GM19239 (cell line): Measurements from ENCODE around the gene PXN.
"Not testable (repeated sequence)": the region's sequence is repeated elsewhere in the genome, so short reads cannot be mapped to it uniquely, and the experiment has no call there.

Experiments
- DNase-seq: peaks from one replicate; pipeline ENCODE4 v3.0.0; 2011; ENCODE audit warnings: low spot score; ENCODE audit not compliant: insufficient read length
- FAIRE-seq: peaks from 2 replicates; lab custom pipeline; 2011; peaks lifted over from hg19 to GRCh38; lab: Jason Lieb, UNC

Gene PXN

DNA sequence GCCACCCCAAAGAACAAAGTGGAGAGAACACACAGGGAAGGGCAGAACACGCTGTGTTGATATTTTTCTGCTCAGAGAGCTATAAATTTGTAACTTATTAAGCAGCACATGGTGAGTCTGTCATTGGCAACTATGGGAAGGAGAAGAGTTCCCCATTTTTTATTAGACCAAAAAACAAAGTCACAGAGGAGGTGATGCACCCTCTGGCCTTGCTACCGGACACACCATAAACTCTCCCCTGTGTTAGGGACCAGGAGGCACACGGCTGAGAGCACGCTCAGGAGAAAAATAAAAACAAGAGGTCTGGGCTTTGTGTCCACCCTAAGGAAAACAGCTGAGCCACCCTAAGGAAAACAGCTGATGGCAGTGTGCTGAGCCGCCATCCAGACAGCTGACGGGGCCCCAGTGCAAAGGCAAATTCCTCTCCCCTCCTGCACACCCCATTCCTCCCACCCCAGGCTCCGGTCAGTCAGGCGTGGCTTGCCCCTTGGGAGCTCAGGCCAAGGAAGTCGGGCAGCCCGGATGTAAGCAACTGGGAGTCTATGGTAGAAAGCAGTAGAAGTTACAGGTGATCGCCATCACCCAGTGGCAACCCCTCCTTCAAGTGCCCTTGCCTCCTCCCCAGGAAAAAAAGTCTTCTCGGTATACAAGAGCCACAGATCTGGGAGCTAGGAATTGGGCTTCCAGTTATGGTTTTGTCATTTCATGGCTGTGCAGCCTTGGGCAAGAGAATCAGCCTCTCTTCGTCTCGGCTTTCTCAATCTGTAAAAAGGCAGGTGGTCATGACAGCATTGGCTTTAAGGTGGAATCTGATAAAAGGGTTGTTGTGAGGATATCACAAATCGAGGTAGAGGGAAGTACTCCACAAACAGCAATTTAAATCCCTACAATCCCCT, 2.4 kb downstream of the PXN start:
- no peak for DNase-seq
- FAIRE-seq = no peak

DNA sequence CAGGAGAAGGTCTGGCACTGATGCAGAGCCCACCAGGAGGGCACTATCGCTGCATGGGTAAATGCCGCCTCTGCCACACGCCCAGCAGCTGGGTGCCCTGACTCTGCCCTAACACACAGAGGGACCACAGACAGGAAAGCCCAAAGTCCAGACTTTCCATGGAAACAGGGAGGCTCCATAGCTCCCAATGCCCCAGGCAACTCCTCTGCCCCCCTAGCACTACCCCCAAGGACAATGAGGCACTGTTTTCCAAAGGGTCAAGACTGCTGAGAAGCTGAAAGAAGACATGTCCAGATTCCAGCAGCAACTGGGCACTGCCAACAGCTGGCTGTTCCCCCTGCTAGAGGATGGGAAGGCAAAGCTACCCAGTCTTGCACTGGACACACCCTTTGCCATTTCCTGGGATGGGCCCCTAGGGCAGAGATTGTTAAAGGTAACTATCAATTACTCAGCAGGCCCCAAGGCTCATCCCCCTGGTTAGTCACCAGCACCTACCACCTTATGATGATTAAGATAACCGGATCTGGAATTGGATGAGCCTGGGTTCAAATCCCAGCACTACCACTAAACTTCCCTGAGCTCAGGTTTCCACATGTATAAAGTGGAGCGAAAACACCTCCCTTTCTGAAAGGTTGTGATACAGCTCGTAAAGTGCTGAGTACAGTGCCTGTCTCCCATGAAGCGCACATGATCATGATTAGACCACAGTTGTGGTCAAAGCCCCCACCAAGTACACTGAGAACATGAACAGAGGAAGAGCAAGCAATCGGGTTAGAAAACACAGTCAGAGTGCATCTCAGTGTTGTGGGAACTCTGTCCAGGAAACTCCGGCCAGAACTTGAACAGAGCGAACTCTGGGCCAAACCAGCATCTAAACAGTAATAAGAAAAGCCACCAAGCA, 3.3 kb downstream of the PXN start:
- DNase-seq = no peak
- FAIRE-seq = peak; percentile 21

DNA sequence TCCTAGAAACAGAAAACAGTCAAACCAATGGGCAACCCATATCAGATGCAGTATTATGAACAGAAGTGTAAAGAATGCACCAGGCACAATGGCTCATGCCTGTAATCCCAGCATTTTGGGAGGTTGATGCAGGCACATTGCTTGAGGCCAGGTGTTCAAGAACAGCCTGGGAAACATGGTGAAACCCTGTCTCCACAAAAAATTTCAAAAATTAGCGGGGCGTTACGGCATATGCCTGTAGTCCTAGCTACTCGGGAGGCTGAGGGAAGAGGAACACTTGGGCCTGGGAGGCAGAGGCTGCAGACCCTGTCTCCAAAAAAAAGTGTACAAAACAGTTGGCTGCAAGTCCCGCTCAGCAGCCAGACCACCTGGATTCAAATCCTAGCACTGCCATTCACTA, 4.9 kb downstream of the PXN start:
- no peak for DNase-seq
- FAIRE-seq = no peak

DNA sequence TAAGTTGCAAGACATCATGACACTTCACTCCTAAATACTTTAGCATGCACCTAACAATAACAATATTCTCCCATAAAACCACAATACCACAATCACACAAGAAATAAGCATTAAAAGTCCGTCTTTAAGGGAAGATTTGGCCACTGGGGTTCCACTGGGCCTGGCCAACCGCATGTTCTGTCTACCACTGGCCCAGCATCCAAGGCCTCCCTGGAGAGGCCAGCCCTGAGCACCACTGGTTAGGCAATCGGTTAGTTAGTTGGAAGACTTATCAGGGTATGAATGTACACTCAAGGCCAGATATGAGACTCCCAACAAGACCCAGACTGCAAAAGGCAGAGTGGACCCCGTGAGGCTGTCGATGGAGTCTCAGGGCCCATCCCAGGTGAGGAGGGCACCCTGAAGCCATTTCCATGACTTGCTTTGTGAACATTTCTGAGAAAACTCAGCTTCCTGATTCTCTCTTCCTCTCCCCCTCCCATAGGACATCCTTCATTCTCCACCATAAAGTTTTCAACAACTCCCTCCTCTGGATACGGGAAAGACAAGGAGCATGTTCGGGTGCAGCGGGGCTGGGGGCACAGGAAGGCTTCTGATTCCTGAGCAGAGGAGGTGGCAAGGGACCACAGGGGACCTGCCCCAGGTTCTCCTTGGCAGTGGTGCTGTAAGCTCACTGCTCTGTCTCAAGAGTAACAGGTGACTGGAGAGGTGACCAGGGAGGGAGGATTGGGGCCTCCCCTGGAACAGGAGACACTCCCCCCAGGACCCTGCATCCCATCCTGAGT, 5.9 kb downstream of the PXN start:
- no peak for DNase-seq
- FAIRE-seq = no peak

DNA sequence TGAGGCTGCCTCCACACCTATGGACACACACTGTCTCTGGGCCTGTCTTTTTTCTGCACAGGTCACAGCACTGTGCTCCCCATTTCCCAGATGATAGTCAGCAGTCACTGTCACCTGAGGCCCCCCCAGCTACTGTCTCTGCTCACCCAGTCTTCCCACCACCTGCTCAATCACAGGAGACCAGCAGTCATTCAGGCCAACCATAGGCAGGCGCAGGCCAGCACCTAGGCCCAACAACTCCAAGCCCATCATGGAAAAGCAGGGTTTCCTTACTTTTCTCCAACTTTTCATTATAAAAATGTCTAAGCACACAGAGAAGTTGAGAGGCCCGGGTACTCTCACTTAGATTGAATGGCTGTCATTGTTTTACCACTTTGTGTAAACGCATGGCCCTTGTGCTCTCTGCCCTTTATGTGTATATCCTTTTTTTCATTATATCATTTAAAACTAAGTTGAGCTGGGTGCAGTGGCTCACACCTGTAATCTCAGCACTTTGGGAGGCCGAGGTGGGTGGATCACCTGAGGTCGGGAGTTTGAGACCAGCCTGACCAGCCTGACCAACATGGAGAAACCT, 7.1 kb downstream of the PXN start:
- DNase-seq (no peak), FAIRE-seq (no peak)

DNA sequence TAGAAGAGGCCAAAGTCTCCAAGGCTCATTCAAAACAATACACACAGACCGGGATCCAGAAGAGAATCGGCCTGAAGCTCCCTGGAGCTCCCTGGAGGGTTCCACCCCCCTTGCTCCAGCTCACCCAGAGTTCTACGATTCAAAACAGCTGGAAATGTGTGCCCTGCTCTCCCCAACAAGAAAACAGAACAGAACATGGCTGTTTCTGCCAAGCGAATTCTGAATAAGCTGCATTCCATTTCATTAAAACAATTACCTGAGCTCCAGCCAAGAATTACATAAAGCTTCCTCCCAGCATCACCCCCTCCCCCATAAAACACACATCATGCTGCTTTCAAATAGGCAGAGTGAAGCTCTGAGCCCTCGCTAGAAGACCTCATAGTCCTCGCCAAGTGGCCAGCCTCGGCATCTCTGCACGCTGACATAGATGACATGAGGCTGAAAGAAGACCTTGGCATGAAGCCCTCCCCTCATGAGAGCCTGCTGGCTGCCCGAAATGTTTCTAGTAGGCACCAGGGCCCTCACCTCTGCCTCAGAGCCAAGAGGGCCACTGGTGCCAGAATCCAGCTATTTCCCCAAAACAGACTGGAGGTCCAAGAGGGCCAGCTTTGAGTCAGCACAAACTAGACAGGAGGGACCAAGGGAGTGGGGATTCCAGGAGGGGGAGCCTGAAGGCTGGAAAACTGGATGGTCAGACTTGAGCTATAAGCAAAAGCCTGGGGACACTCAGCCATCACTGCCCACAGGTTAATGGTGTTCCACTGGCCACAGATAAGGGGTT, 8.3 kb downstream of the PXN start:
- DNase-seq (no peak), FAIRE-seq (no peak)

DNA sequence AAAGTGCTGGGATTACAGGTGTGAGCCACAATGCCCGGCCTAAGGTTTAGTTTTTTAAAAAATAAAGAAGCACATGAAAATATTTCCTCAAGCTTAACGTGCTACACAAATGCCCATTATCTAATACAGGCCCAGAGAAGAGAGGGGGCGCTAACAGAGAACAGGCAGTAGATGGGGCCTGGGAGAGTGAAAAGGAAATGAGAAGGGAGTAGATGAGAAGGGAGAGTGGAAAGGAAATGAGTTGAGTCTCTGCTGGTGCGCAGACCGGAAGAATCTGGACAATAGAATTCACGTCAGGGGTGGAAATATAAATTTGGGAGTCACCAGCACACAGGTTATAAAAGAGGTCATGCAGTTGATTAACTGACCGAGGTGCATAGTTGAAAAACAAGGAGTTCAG, 10.7 kb downstream of the PXN start:
- DNase-seq (no peak), FAIRE-seq (no peak)

DNA sequence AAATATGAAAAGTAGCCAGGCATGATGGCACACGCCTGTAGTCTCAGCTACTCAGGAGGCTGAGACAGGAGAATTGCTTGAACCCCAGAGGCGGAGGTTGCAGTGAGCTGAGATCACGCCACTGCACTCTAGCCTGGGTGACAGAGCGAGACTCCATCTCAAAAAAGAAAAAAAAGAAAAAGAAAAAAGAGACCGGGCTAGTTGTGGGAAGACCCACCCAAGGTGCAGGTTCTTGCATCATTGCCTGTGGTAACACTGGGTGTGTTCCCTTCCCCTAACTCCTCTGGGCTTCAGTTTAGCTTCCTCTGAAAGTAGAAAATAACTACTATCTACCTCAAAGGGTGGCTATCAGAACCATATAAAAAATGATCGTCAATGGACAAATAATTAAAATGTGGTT, 12.2 kb downstream of the PXN start:
- DNase-seq = not testable (repeated sequence)

DNA sequence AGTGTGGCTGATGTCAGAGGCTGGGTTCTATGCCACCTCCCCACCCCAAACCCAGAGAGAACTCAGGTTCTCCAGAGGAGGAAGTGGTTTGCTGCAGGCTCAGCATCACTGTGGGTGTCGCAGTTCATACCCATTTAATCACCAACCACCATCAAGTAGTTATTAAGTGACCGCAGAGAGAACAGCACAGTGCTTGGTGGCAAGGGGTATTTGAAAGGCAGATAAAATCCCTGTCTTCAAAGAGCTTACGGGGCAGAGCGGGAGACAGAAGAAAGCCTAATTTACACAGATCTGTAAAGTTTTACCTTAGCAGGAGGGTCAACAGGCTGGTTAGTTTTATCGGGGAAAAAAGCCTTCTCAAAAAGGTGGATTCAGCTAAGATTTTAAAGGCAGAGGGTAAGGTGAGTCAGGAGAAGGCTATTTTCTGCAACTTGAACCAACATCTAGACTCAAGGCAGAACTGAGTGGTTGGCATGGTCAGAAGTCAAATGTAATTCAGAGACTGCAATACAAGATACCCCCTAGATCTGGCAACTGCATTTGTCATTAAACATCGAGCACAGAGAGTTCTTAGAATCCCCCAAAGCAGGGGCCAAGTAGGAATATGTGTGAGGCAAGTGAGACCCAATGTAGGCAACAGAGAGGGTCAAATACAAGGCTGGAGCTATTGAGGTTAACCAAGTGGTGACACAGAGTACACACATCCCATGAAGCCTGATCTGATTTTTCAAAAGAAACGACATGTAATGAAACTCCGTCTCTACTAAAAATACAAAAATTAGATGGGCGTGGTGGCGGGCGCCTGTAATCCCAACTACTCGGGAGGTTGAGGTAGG, 13.2 kb downstream of the PXN start:
- no peak for DNase-seq

More for the DNA sequence above, 12.2 kb downstream of the PXN start:
- not testable (repeated sequence) for FAIRE-seq

DNA sequence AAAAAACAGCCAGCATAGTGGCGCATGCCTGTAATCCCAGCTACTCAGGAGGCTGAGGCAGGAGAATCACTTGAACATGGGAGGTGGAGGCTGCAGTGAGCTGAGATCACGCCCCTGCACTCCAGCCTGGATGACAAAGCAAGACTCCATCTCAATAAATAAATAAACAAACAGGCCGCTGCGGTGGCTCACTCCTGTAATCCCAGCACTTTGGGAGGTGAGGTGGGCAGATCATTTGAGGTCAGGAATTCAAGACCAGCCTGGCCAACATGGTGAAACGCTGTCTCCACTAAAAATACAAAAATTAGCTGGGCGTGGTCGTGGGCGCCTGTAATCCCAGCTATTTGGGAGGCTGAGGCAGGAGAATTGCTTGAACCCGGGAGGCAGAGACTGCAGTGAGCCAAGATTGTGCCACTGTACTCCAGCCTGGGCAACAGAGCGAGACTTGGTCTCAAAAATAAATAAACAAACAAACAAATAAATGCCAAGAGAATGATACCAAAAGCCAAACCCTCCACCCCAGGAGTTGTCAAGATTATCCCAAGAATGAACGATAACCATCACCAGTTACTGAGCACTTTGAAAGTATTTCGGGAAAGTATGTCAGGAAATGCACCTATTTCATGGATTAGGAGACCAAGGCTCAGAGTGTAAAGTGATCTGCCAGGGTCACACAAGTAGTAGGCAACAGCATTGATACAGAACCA, 14.0 kb downstream of the PXN start:
- FAIRE-seq, DNase-seq: not testable (repeated sequence)

More for the DNA sequence above, 13.2 kb downstream of the PXN start:
- no peak for FAIRE-seq

DNA sequence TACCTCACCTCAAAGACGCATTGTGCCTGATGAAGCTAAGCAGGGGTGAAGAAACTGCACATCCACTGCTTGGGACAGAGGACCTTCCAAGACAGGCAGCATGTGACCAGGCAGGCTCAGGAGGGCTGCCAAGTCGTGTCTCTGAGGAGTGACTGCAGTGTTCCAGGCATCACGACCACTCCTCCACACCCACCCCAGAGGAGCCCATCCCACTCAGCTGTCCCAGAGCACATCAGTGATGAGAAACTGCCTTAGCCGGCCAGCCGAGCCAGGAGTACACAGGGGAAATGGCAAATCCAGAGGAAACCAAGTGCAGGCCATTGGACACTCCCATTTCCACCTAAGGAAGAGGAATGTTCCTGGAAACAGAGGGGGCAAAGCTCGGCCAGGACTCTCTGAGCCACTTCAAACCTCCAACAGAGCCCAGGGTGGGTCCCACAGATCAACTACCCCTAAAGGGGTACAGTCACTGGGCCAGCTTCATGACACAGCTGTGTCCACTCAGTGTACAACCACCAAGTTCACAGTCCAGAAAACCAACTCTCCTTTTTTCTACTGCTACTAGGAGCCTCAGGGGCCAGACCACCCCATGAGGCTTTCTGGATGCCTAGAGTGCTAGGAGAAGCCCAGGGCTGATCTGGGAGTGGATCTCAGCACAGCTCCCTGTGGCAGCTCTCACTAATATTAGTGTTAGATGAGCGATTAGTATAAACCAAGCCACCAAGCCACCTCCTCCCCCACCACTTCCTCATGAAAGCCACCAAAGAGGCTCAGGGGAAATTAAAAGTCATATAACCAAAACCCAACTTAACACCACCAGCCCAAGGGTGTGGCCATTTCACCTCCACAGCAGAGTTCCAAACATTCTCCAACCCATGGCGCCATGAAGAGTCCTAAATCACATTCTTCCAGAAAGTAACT, 15.4 kb downstream of the PXN start:
- no peak for DNase-seq
- peak; percentile 70 for FAIRE-seq

DNA sequence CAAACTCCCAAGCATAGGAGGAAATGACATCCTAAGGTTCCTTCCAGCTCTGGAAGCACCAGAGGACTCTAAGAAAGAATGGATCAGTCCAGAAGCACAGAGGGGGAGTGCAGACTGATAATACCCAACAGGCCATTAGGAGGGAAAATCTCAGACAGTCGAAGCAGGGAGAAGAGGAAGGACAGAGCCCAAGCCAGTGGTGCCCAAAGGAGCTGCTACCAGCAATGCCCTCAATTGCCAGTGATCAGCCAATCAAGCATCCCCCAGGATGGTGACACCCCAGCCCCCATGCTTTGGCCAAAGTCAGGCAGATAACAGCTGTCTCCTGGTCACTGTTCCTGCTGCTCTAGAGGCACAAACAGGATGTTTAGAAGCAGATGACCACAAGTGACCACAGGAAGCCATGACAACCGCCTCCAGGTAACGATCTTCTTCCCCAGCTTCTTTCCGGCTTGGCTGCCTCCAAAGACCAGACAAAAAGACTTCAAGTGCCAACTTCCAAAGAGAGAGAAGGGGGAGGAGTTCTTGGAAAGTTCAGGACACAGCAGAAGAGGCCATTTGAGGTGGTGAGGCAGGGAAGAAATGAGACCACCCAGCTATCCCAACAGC, 16.2 kb downstream of the PXN start:
- FAIRE-seq = no peak

DNA sequence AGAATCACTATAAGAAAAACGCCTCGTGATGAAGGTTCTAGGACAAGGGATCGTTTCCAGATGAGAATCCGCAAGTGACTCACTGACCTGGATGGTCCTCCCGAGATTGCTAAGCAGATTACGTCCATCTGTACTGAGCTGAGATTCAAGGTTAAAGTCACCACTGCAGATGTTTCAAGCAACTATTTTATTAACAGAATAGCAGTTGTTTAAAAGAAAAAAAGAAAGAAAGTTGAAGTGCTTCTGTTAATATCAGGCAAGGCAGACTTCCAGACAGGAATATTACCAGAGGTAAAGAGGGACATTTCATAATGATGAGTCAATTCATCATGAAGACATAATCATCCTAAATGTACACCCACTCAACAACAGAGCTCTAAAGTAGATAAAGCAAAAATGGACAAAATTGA, 17.9 kb downstream of the PXN start:
- FAIRE-seq (no peak), DNase-seq (no peak)

More for the DNA sequence above, 16.2 kb downstream of the PXN start:
- DNase-seq = no peak

DNA sequence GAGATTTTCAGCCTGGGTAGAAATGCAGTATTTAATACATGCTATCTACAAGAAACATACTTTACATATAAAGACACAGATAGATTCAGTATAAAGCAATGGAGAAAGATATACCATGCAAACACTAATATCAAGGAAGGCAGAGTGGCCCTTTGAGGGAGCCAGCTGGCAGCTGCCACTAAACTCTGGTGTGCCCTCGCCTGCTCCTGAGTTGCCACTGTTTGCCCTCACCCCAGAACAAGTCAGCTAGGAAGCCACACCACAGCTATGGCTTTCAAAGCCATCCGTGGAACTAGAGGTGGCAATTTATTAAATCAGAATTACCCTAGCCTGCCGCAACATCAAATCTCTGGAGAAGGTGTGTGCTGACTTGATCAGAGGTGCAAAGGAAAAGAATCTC, 18.3 kb downstream of the PXN start:
- no peak for FAIRE-seq

DNA sequence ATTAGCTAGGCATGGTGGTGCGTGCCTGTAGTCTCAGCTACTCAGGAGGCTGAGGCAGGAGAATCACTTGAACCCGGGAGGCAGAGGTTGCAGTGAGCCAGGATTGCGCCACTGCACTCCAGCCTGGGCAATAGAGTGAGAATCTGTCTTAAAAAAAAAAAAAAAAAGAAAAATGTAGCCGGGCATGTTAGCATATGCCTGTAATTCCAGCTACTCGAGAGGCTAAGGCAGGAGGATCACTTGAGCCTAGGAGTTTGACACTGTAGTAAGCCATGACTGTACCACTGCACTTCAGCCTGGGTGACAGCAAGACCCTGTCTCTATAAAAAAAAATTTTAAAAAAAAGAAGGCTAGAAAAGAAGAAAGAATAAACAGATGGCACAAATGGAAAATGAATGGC, 18.8 kb downstream of the PXN start:
- not testable (repeated sequence) for DNase-seq, FAIRE-seq

More for the DNA sequence above, 18.3 kb downstream of the PXN start:
- DNase-seq = no peak
